ENCODE measurements around the gene PVR.
"Not testable (repeated sequence)": the region's sequence is repeated elsewhere in the genome, so short reads cannot be mapped to it uniquely, and the experiment has no call there.

PVR gene

GRCh38 chr19:44703336-44704078 is 59.8 kb downstream of the PVR start:
- DNase-seq = no peak

- DNase-seq = no peak
Measured at GRCh38 chr19:44704982-44705381, 61.3 kb downstream of the PVR start.

- no peak for DNase-seq
Measured at GRCh38 chr19:44705502-44706010, 61.8 kb downstream of the PVR start.

GRCh38 chr19:44706506-44707236 is 63.0 kb downstream of the PVR start:
- no peak for DNase-seq

- no peak for DNase-seq
Measured at GRCh38 chr19:44707794-44708193, 64.1 kb downstream of the PVR start.

- DNase-seq = no peak
Measured at GRCh38 chr19:44708940-44709339, 65.2 kb downstream of the PVR start.

- not testable (repeated sequence) for DNase-seq
Measured at GRCh38 chr19:44709434-44710266, 65.9 kb downstream of the PVR start.

- no peak for DNase-seq
Measured at GRCh38 chr19:44710483-44710882, 66.8 kb downstream of the PVR start.

GRCh38 chr19:44712864-44713515 is 69.3 kb downstream of the PVR start:
- DNase-seq = no peak
